Transverse colon (tissue), 4 donors: ENCODE results near the gene RNF169. TPM values are rescaled to one million over a fixed set of nuclear protein-coding genes. Genes with fewer than 3 reads are reported as not detected.

Source experiments
- DNase-seq: peaks from one replicate; pipeline ENCODE4 v3.0.0-alpha.2; 2019
- H3K27ac ChIP-seq, 4 donors: fragments of 200-600 bp; sonication (generic); 2 replicates each; pipeline ENCODE4 v1.5.1; 2016 to 2018; ENCODE audit warnings: inconsistent platforms in 4 of 4
- H3K27me3 ChIP-seq: fragments of 200-600 bp; sonication (generic); 2 replicates; pipeline ENCODE4 v1.5.1; 2017; ENCODE audit warnings: inconsistent platforms
- H3K36me3 ChIP-seq, 4 donors: fragments of 200-600 bp; sonication (generic); 2 replicates each; pipeline ENCODE4 v1.5.1; 2017 to 2019; ENCODE audit warnings: inconsistent platforms in 4 of 4
- H3K4me1 ChIP-seq, 4 donors: fragments of 200-600 bp; sonication (generic); 2 replicates each; pipeline ENCODE4 v1.5.1; 2017 to 2020; ENCODE audit warnings: inconsistent platforms in 4 of 4
- H3K4me3 ChIP-seq, 4 donors: fragments of 200-600 bp; sonication (generic); 1 replicate in 1 of 4; 2 replicates in 3 of 4; pipeline versions ENCODE4 v1.5.1 to v1.6.1; 2017 to 2019; ENCODE audit warnings: inconsistent platforms in 4 of 4
- H3K9me3 ChIP-seq, 2 donors: fragments of 200-600 bp; sonication (generic); 2 replicates each; pipeline ENCODE4 v1.5.1; 2017 to 2019; ENCODE audit warnings: inconsistent platforms in 2 of 2
- EP300 ChIP-seq: sonication (generic); formaldehyde crosslinking; IDR thresholded peaks from one replicate; pipeline ENCODE4 v1.6.1; 2017; ENCODE audit warnings: antibody characterized with exemption, low read depth
- POLR2A ChIP-seq: fragments of 450-650 bp; IDR thresholded peaks from one replicate; pipeline ENCODE4 v1.6.1; 2016; ENCODE audit warnings: antibody characterized with exemption, mild to moderate bottlenecking, moderate library complexity
- POLR2AphosphoS5 ChIP-seq, 3 donors: sonication (generic); formaldehyde crosslinking; IDR thresholded peaks; one replicate each; pipeline ENCODE4 v1.6.1; 2016; ENCODE audit warnings: antibody characterized with exemption in 3 of 3
- WGBS, 2 donors: methylation state at CpG; one replicate each; pipeline ENCODE4 v1.1.5; 2018; ENCODE audit warnings: low coverage in 1 of 2; 5-methylcytosine and 5-hydroxymethylcytosine counted together
- in situ Hi-C, 4 donors: fragments of 200-750 bp; cut with MboI; loops; one replicate each; pipeline versions ENCODE4 v1.15.0 to v1.15.1; 2017; ENCODE audit warnings: low sequenced_read_pairs in 3 of 4, low pct_ligation_motif_present in 1 of 4, low pct_unique_long_range_greater_than_20kb in 1 of 4
- intact Hi-C: fragments of 100-400 bp; cut with DNase I; formaldehyde crosslinking; loops from one replicate; pipeline ENCODE4 v1.15.1; 2023; ENCODE audit warnings: low total_unique reads
- total RNA-seq, 4 donors: library from RNA; depleted of rRNA; stranded (reverse); fragments of >200 nt; gene quantifications; one replicate each; pipeline ENCODE4 v1.1.0, GENCODE V29; 2016
- TF ChIP-seq, protein P1 (sequence below), 5 experiments: fragments of 200-600 bp in 3 of 5; fragments of 450-650 bp in 2 of 5; sonication (generic) in 3 of 5; IDR thresholded peaks; 1 replicate in 2 of 5; 2 replicates in 3 of 5; pipeline ENCODE4 v1.5.1; 2016 to 2017; ENCODE audit warnings: antibody characterized with exemption in 5 of 5, inconsistent platforms in 3 of 5, mild to moderate bottlenecking in 2 of 5, moderate library complexity in 1 of 5

RNF169 gene
- total RNA-seq, 4 donors from 2014 or later = 15.1 to 22.4 (median 16.6) TPM

DNA sequence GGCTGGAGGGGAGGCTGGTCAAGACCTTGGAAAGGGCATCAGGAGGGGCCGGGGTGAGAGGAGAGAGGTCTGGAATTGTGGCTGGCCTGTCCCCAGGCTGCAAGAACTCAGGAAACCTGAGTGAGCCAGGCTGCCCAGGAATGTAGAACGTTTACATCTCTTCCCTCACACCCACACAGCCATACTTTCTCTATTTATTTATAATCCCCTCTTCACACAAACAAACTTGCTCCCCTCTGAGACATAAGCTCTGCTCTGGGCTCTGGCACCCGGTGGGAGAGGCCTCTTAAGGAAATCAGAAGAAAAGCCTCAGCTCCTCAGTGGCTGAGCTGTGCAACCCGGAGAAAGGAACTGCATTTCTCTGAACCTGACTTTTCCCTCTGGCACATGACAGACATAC, 22.9 kb upstream of the RNF169 start:
- H3K27ac ChIP-seq = peak overlapping the region; percentile 44 to 56 (median 46)
- H3K9me3 ChIP-seq = no peaks in the 10 kb centered on the region
- no peak overlapping the region for H3K4me3 ChIP-seq
- no peak for TF ChIP-seq EP300
- TF ChIP-seq POLR2A = no peak
- TF ChIP-seq POLR2AphosphoS5 (IDR thresholded peaks at IDR 0.05) = no peak
- TF ChIP-seq, protein P1, sequence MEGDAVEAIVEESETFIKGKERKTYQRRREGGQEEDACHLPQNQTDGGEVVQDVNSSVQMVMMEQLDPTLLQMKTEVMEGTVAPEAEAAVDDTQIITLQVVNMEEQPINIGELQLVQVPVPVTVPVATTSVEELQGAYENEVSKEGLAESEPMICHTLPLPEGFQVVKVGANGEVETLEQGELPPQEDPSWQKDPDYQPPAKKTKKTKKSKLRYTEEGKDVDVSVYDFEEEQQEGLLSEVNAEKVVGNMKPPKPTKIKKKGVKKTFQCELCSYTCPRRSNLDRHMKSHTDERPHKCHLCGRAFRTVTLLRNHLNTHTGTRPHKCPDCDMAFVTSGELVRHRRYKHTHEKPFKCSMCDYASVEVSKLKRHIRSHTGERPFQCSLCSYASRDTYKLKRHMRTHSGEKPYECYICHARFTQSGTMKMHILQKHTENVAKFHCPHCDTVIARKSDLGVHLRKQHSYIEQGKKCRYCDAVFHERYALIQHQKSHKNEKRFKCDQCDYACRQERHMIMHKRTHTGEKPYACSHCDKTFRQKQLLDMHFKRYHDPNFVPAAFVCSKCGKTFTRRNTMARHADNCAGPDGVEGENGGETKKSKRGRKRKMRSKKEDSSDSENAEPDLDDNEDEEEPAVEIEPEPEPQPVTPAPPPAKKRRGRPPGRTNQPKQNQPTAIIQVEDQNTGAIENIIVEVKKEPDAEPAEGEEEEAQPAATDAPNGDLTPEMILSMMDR (IDR thresholded peaks at IDR 0.05) = no peak
- peaks cover 5 to 21% (median 12%) of the 10 kb centered on the region in 4 donors for H3K4me1 ChIP-seq
- in situ Hi-C loops = loop anchor here in 3 of 4 donors (25.0 kb wide), 2 partner anchors 113 to 263 kb away; partner anchors contain the start of gene KCNE3 (in 3 of the 3)
- intact Hi-C loops = no loop called here
- WGBS, 2 donors = 55 to 59% methylated on average over 4 of the region's 4 CpGs
- H3K36me3 ChIP-seq = no peaks in the 10 kb centered on the region
- peaks cover 18% of the 10 kb centered on the region for H3K27me3 ChIP-seq
- no peak for DNase-seq

DNA sequence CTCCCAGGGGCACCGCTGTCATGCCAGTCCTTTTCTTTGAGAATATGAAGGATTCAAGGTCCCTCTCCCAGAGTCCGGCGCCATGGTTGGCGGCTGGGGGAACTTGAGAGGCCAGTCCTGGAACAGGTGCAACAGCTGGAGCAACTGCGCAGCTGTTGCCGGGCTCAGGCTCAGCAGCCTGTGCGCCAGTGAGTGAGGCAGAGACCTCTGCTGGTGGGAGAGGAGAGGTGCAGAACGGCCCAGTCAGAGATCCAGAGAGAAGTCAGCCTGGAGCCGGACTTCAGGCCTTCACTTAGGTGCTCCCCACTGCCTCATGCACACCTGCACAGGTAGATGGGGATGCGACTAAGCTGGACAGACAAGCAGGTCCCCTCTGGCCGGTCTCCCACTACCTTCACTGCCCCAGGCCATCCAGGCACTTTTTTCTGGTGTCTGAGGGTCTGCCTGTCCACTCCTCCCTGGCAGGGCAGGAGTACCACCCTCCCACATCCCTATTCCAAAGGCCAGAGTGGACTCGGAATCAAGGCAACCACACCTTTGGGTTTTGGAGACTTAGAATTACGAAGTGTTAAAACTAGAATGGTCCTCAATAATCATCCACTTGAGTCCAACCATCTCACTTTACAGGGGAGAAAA, 22.0 kb upstream of the RNF169 start:
- Histone ChIP-seq H3K27ac (peak overlapping the region; percentile 44 to 56 (median 46)), H3K4me3 (no peak overlapping the region), H3K36me3 (no peaks in the 10 kb centered on the region), H3K27me3 (peaks cover 26% of the 10 kb centered on the region), H3K4me1 (peaks cover 3 to 19% (median 14%) of the 10 kb centered on the region in 4 donors), H3K9me3 (no peaks in the 10 kb centered on the region)
- in situ Hi-C loops = loop anchor here in 3 of 4 donors (25.0 kb wide), 2 partner anchors 114 to 264 kb away; partner anchors contain the start of gene KCNE3 (in 3 of the 3)
- 13 to 39% methylated on average over 2 to 13 of the region's 13 CpGs for WGBS, 2 donors
- intact Hi-C loops = loop anchor here (1.0 kb wide), 1 partner anchor 26 kb away; no protein-coding TSS in a partner anchor
- peak; percentile 76 for DNase-seq
- TF ChIP-seq POLR2AphosphoS5 (IDR thresholded peaks at IDR 0.05) (peak in 2 of 3 donors; percentile 18 to 41), POLR2A (no peak)
- TF ChIP-seq, protein P1 (IDR thresholded peaks at IDR 0.05) = peak; percentile 89 to 96 (median 92)

DNA sequence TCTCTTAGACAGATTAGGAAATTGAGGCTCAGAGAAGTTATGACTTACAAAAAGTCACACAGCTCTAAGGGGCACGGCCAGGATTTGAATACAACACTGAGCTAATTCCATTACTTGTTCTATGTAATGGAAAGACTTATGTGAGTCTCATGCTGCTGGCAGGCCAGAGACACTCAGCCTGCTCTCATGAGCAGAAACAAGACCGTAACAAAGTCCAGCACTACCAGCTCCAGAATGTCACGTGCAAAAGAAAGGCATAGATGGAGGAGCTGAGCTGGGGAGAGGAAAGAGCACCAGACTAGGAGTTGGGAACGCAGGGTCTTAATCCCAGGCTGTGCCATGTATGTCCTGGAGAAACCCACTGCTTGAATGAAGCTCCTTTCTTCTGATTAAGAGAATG, 19.3 kb upstream of the RNF169 start:
- TF ChIP-seq POLR2AphosphoS5 (IDR thresholded peaks at IDR 0.05) (peak in 1 of 3 donors; percentile 46), POLR2A (no peak)
- Histone ChIP-seq H3K36me3 (no peaks in the 10 kb centered on the region), H3K4me1 (peaks cover 3 to 21% (median 15%) of the 10 kb centered on the region in 4 donors), H3K4me3 (no peak overlapping the region), H3K27ac (peak overlapping the region in 3 of 4 donors; percentile 15 to 30 (median 26)), H3K9me3 (no peaks in the 10 kb centered on the region), H3K27me3 (peaks cover 53% of the 10 kb centered on the region)
- intact Hi-C loops = no loop called here
- in situ Hi-C loops = loop anchor here in 3 of 4 donors (25.0 kb wide), 2 partner anchors 117 to 267 kb away; partner anchors contain the start of gene KCNE3 (in 3 of the 3)
- 74% methylated on average over 4 of the region's 4 CpGs; no CpG with 5 or more reads in 1 of the 2 donors for WGBS, 2 donors
- DNase-seq = no peak

DNA sequence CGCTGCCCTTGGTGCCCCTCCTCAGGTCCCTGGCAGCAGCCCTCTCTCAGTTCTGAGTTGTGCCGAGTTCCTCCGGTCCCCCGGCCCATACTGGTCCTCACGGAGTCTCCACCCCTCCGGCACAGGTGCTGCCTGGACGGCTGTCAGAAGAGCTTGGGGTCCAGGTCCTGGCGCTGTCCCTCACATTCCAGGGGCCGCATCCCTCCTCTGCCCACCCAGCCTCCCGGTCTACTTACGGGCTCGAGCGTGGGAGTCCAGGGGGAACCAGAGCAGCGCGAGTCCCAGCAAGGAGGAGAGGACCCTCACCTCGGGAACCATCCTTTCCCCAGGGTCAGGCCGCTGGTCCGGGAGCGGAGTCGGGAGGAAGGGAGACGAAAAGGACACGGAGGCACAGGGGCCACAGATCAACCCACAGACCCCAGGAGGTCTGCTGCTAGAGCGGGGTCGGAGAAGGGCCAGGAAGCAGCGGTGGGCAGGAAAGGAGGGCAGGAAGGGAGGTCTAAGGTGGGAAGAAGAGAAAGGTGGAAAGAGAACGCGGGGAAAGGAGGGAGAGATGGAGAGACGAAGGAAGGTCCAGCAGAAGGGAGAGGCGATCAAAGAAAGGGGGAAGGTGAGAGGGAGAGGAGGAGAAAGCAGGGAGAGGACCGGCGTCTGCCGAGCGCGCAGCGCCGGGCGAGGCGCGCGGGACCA, 17.9 kb upstream of the RNF169 start:
- Histone ChIP-seq H3K4me1 (peaks cover 3 to 15% (median 13%) of the 10 kb centered on the region in 4 donors), H3K36me3 (no peaks in the 10 kb centered on the region), H3K9me3 (no peaks in the 10 kb centered on the region), H3K27me3 (peaks cover 63% of the 10 kb centered on the region), H3K4me3 (peak overlapping the region in 2 of 4 donors; percentile 26 to 27), H3K27ac (peak overlapping the region in 3 of 4 donors; percentile 3 to 30 (median 26))
- in situ Hi-C loops (loop anchor here in 3 of 4 donors (25.0 kb wide), 2 partner anchors 118 to 268 kb away; partner anchors contain the start of gene KCNE3 (in 3 of the 3)), intact Hi-C loops (no loop called here)
- DNase-seq = no peak
- WGBS, 2 donors = 10 to 19% methylated on average over 7 to 40 of the region's 40 CpGs
- TF ChIP-seq EP300 (no peak), POLR2AphosphoS5 (IDR thresholded peaks at IDR 0.05) (no peak)
- TF ChIP-seq, protein P1 (IDR thresholded peaks at IDR 0.05) = no peak
